ENCODE results near the gene STRN4. TPM values are rescaled to one million over a fixed set of nuclear protein-coding genes. Genes with fewer than 3 reads are reported as not detected.

STRN4 gene
- total RNA-seq, 1 experiment from 2014 or later, result 107 TPM

DNA sequence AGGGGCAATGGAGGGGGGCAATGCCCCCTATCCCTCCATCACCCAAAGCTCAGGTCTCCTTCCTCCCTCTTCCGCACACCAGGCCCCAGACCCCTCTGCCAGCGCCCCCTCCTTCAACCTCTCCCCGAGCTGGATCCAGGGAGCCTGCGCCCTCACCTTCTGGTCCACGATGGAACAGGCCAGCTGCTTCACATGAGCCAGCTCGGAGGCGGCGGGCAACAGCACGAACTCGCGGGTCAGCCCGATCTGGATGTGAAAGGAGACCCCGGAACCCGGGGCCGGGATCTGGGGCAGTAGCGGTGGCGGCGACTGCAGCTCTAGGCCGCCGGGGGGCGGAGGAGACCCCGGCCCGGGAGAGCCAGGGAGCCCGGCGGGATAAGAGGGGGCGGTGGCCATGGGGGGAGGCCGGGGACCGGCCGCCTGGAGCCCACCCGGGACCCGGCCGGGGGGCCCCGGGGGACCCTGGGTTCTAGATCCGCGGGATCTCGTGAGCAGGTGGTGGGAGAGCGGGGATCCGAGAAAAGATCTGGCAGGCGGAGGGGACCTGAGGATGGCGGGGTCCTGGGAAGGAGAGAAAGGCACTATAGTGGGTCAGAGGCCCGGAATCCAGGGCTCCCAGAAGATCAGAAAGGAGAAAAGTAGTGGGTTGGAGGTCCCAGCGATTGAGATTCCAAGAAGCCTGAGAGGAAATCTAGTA, 30.1 kb downstream of the STRN4 start:
- no peak for ATAC-seq
- ChIA-PET POLR2A (interaction anchor here (0.6 to 1.4 kb wide), 3 partner anchors 16 to 124 kb away, joined by 3 to 5 read pairs (median 3); no protein-coding TSS in a partner anchor), RAD21 (ENCODE audit: low non-redundant PET in 1 of 2, low total read pairs in 2 of 2, uncharacterized antibody in 2 of 2, unreplicated experiment in 2 of 2) (interaction anchor here in 1 of 2 experiments (0.7 kb wide), 1 partner anchor 51 kb away, joined by 3 read pairs; no protein-coding TSS in a partner anchor), CTCF (interaction anchor here (1.9 kb wide), 1 partner anchor 12 kb away, joined by 5 read pairs; no protein-coding TSS in a partner anchor)
- Histone ChIP-seq H4K20me1 (ENCODE audit: insufficient read depth) (no peaks in the 10 kb centered on the region), H3K9ac (ENCODE audit: low read length) (peak overlapping the region; percentile 84), H3K4me3 (replicated peaks in 1 of 2; ENCODE audit: low read depth in 1 of 2, low read length in 2 of 2) (peak overlapping the region; percentile 82 to 90), H2AFZ (ENCODE audit: low read depth, low read length, poor library complexity, severe bottlenecking) (no peak overlapping the region), H3K4me2 (ENCODE audit: low read length) (peak overlapping the region; percentile 92), H3K79me2 (ENCODE audit: insufficient read depth, low read length) (peaks cover 28% of the 10 kb centered on the region), H3K4me1 (ENCODE audit: control insufficient read depth in 1 of 2, insufficient read depth in 2 of 2, low read length in 2 of 2) (peaks cover 10 to 36% of the 10 kb centered on the region in 2 experiments; a peak in 3 of 4 replicates), H3K36me3 (ENCODE audit: control insufficient read depth in 1 of 2, insufficient read depth in 2 of 2, low read length in 2 of 2) (peaks cover 2 to 14% of the 10 kb centered on the region in 2 experiments; a peak in 2 of 4 replicates), H3K9me2 (ENCODE audit: insufficient read depth) (no peaks in the 10 kb centered on the region), H3K9me3 (ENCODE audit: control insufficient read depth in 1 of 2, insufficient read depth in 1 of 2, low read depth in 1 of 2, low read length in 2 of 2) (no peaks in the 10 kb centered on the region), H3K27ac (ENCODE audit: low read depth, low read length) (peak overlapping the region; percentile 90), H3K27me3 (ENCODE audit: insufficient read depth, low read length) (no peaks in the 10 kb centered on the region)
- TF ChIP-seq CBX3 (IDR thresholded peaks at IDR 0.05; ENCODE audit: low read depth) (no peak), EZH2 (IDR thresholded peaks at IDR 0.05) (no peak), SIN3A (IDR thresholded peaks at IDR 0.05; ENCODE audit: low read depth) (no peak), CEBPB (IDR thresholded peaks at IDR 0.05; ENCODE audit: low read depth) (no peak), JUND (IDR thresholded peaks at IDR 0.05) (no peak), POLR2A (IDR thresholded peaks at IDR 0.05; ENCODE audit: borderline replicate concordance, extremely low read depth, insufficient read depth, insufficient read length) (no peak), MAX (IDR thresholded peaks at IDR 0.05) (no peak), ZFX (IDR thresholded peaks at IDR 0.05) (no peak), REST (IDR thresholded peaks at IDR 0.05; ENCODE audit: low read depth) (no peak), CTCF (IDR thresholded peaks at IDR 0.05 in 2 of 3, conservative IDR thresholded peaks at IDR 0.05 in 1 of 3; ENCODE audit: borderline replicate concordance in 1 of 3, insufficient read depth in 1 of 3, low read depth in 2 of 3, low read length in 2 of 3) (no peak), POLR2AphosphoS5 (IDR thresholded peaks at IDR 0.05; ENCODE audit: low read depth, low read length) (no peak)
- DNase-seq (ENCODE audit: low read depth, low spot score), result no peak
- BruUV-seq (replicated peaks), result no TSS peak
- intact Hi-C loops (cut with micrococcal nuclease), result no loop called here
